Activated CD4-positive, alpha-beta T cell treated with anti-CD3 and anti-CD28 coated beads for 36 hours (primary cell): ENCODE data around the gene PERCC1. TPM values are rescaled to one million over a fixed set of nuclear protein-coding genes. Genes with fewer than 3 reads are reported as not detected.

Source experiments
- ATAC-seq: fragments of 200-7000 bp; cut with Tn5 transposase; one replicate; pipeline ENCODE4 v1.10.0; 2021; ENCODE audit warnings: mild to moderate bottlenecking, moderate library complexity
- CTCF ChIA-PET: fragments of 350-600 bp; sonication (Branson Sonifier 250); formaldehyde crosslinking; loops from one replicate; lab custom pipeline; 2021; ENCODE audit warnings: antibody characterized with exemption; lab: Charles Lee
- POLR2A ChIA-PET: fragments of 350-600 bp; sonication (Branson Sonifier 250); formaldehyde crosslinking; loops from one replicate; lab custom pipeline; 2021; ENCODE audit warnings: antibody characterized with exemption, inconsistent platforms; lab: Charles Lee
- DNase-seq: peaks from one replicate; pipeline ENCODE4 v3.0.0-alpha.2; 2020
- H3K27ac Mint-ChIP-seq: one replicate; pipeline ENCODE4 v1.8.0; 2021; ENCODE audit warnings: mixed read lengths
- H3K27me3 Mint-ChIP-seq: one replicate; pipeline ENCODE4 v1.8.0; 2021; ENCODE audit warnings: mixed read lengths
- H3K36me3 Mint-ChIP-seq: one replicate; pipeline ENCODE4 v1.8.0; 2021; ENCODE audit warnings: low read depth, mixed read lengths
- H3K4me1 Mint-ChIP-seq: one replicate; pipeline ENCODE4 v1.8.0; 2021; ENCODE audit warnings: mixed read lengths
- H3K4me3 Mint-ChIP-seq: one replicate; pipeline ENCODE4 v1.8.0; 2021; ENCODE audit warnings: mild to moderate bottlenecking, moderate library complexity, mixed read lengths
- H3K9me3 Mint-ChIP-seq: one replicate; pipeline ENCODE4 v1.8.0; 2021; ENCODE audit warnings: low read depth, mixed read lengths
- intact Hi-C, 2 experiments: fragments of 100-400 bp; cut with DNase I in 1 of 2; cut with micrococcal nuclease in 1 of 2; formaldehyde crosslinking; loops; one replicate each; pipeline versions ENCODE4 v1.14.2 to v1.15.1; 2022 to 2024; cut with DNase I, micrococcal nuclease
- total RNA-seq, 2 experiments: library from RNA; stranded (reverse); gene quantifications; one replicate each; pipeline ENCODE4 v1.2.3, GENCODE V29; 2021

PERCC1 gene
- total RNA-seq, 2 experiments from 2014 or later: not detected

- Mint-ChIP-seq H3K36me3 (peaks cover 5% of the 10 kb centered on the region), H3K9me3 (no peaks in the 10 kb centered on the region), H3K4me1 (peaks cover 7% of the 10 kb centered on the region), H3K4me3 (no peak overlapping the region), H3K27ac (no peak overlapping the region), H3K27me3 (no peaks in the 10 kb centered on the region)
- DNase-seq: no peak
- no peak for ATAC-seq
- CTCF ChIA-PET: no interaction called here
- intact Hi-C loops: no loop called here
- POLR2A ChIA-PET: no interaction called here
Observed at GRCh38 chr16:1455190-1456171, 24.6 kb downstream of the PERCC1 start.

DNA sequence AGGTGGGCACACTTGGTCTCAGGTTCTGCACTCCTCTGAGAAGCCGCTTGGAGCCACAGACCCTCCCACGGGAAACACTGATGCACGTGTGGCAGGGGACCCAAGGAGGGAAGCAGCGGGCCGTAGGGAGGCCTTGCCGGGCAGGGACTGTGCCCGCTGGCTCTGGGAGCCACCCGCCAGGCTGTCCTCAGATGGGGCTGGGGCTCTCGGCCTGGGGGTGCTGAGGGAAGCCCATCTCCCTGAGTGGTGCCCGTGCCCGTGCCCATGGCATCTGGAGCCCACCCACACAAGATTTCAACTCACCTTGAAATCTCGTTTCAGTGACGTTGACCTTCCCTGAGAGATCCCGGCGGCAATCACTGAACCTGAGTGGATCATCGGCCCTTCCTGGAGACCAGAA lies 26.1 kb downstream of the PERCC1 start:
- Mint-ChIP-seq H3K27ac (no peak overlapping the region), H3K27me3 (no peaks in the 10 kb centered on the region), H3K9me3 (no peaks in the 10 kb centered on the region), H3K4me1 (peaks cover 7% of the 10 kb centered on the region), H3K36me3 (peaks cover 5% of the 10 kb centered on the region), H3K4me3 (no peak overlapping the region)
- intact Hi-C loops: no loop called here
- CTCF ChIA-PET: no interaction called here
- POLR2A ChIA-PET: no interaction called here
- ATAC-seq (no peak), DNase-seq (no peak)

DNA sequence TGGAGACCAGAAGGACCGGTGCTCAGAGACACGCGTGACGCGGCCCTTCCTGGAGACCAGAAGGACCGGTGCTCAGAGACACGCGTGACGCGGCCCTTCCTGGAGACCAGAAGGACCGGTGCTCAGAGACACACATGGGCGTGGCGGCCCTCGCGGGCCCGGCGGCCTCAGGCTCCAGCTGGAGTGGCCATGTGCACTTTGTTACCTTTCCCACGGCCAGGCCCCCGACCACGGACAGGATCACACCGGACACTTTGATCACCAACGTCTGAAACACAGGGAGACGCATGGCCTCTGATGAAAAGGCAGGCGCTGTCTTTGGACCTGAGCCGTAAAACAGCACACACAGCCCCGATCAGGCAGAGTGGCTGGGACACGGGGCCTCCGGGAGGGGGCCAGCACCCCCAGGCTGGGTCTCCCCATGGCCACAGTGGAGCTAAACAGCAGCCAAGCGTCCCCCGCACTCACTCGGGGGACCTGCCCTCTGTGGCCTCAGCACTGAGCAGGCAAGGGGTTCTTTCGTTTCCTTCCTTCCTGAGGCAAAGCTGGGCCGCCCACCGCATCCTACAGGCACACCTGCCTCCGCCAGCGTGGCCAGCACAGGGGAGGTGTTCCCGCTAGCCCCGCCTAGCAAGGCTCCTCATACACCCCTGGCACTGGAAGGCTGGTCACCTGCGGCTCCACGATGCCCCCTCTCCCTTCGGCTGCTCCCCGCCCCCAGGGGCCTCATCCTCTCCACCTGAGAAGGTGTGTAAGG lies 26.8 kb downstream of the PERCC1 start:
- ATAC-seq (no peak), DNase-seq (no peak)
- Mint-ChIP-seq H3K27me3 (no peaks in the 10 kb centered on the region), H3K9me3 (no peaks in the 10 kb centered on the region), H3K36me3 (peaks cover 8% of the 10 kb centered on the region), H3K4me1 (peaks cover 7% of the 10 kb centered on the region), H3K4me3 (no peak overlapping the region), H3K27ac (no peak overlapping the region)
- intact Hi-C loops: no loop called here
- POLR2A ChIA-PET: no interaction called here
- CTCF ChIA-PET: no interaction called here

DNA sequence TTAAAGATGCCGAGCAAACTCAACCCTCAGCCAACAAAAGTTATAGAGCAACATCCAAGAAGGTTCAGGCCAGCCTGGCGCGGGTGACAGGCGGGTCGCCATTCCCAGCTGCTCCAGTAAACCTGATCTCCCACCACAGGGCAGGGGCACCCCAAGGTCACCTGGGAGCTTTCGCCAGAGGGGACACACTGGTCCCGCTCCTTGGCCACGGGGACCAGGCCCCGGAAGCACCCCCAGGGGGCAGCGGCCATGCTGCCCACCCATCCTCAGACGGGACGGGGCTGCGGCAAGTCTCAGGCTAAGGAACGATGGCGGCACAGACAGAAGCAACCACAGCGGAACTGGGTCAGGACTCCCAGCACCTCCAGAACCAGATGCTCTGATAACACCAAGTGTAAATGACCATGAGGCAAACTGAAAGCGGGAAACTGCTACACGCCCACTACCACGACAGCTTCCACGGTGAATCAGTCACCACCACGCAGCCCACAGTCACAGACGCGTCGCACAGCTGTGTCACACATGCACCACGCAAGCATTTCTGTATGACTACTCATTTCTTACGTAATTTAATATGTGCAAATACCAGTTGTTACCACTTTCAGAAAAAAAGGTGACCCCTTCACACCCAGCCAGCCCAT lies 27.6 kb downstream of the PERCC1 start:
- intact Hi-C loops: no loop called here
- DNase-seq: peak; percentile 65
- Mint-ChIP-seq H3K9me3 (no peaks in the 10 kb centered on the region), H3K36me3 (peaks cover 10% of the 10 kb centered on the region), H3K27me3 (no peaks in the 10 kb centered on the region), H3K4me1 (peaks cover 7% of the 10 kb centered on the region), H3K27ac (no peak overlapping the region), H3K4me3 (no peak overlapping the region)
- POLR2A ChIA-PET: interaction anchor here (0.6 kb wide), 1 partner anchor 51 kb away, joined by 3 read pairs; no protein-coding TSS in a partner anchor
- ATAC-seq: peak; percentile 65
- CTCF ChIA-PET: no interaction called here

DNA sequence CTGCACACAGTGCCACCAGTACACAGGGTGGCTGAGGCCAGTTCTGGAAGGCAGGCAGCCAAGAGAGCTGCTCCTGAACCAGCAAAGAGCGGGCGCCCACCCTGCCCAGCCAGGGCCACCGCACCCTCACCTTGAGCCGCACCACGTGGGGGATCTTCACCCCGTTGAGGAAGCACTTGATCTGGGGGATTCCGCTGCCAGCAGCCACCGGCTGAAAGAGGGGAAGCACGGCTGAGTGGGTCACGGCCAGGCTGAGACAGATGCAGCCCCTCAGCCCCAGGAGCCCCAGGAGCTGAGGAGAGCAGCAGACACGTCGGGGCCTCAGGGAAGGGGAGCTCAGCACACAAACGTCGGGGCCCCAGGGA lies 28.1 kb downstream of the PERCC1 start:
- Mint-ChIP-seq H3K4me3 (no peak overlapping the region), H3K36me3 (peaks cover 10% of the 10 kb centered on the region), H3K4me1 (peaks cover 7% of the 10 kb centered on the region), H3K27ac (no peak overlapping the region), H3K9me3 (no peaks in the 10 kb centered on the region), H3K27me3 (no peaks in the 10 kb centered on the region)
- ATAC-seq (no peak), DNase-seq (no peak)
- ChIA-PET CTCF (no interaction called here), POLR2A (interaction anchor here (0.6 to 0.7 kb wide), 2 partner anchors 51 to 363 kb away, joined by 3 to 4 read pairs; no protein-coding TSS in a partner anchor)
- intact Hi-C loops: no loop called here

DNA sequence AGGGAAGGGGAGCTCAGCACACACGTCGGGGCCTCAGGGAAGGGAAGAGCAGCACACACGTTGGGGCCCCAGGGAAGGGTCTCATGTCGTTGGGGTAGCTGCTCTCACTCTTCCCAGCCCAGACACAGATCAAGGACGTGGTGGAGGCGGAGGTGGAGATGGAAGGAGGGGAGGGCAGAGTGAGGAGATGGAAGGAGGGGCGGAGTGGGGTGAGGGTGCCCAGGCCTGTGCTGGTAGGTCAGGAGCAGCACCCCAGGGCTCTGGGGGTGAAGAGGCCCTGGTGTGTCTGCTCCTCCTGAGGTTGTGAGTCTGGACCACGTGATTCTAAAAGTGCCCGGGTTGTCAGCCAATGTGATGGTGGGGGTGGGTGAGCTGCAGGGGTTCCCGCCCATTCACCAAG lies 29.1 kb downstream of the PERCC1 start:
- Mint-ChIP-seq H3K27me3 (no peaks in the 10 kb centered on the region), H3K9me3 (no peaks in the 10 kb centered on the region), H3K27ac (no peak overlapping the region), H3K36me3 (peaks cover 8% of the 10 kb centered on the region), H3K4me3 (no peak overlapping the region), H3K4me1 (peaks cover 7% of the 10 kb centered on the region)
- no peak for ATAC-seq
- DNase-seq: no peak
- CTCF ChIA-PET: no interaction called here
- POLR2A ChIA-PET: no interaction called here
- intact Hi-C loops: no loop called here

DNA sequence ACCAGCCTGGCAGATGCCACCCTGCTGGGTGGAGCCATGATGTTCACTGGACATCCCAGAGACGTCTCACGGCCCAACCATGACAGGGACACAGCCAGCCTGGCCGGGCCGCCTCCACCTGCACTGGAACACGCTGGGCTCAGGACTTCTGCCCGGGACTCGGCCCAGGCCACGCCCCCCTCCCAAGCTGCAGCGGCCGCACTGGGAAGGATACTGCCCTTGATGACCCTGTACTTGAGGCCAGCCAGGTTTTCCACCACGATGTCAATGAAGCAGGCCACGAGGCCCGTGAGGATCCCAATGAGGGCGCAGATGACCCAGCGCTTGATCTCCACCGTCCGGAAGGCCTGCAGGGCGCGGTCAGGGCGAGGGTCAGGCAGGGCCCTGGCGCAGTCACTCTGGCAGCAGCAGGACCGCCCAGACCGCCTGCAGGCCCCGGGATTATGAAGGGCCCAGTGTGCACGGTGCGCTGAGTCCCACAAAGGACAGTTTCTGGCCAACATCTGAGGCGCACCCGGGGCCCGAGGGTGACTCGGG lies 29.8 kb downstream of the PERCC1 start:
- DNase-seq (no peak), ATAC-seq (no peak)
- Mint-ChIP-seq H3K9me3 (no peaks in the 10 kb centered on the region), H3K4me3 (no peak overlapping the region), H3K4me1 (peaks cover 7% of the 10 kb centered on the region), H3K36me3 (peaks cover 6% of the 10 kb centered on the region), H3K27ac (no peak overlapping the region), H3K27me3 (no peaks in the 10 kb centered on the region)
- intact Hi-C loops: no loop called here
- ChIA-PET CTCF (interaction anchor here (0.6 kb wide), 1 partner anchor 109 kb away, joined by 3 read pairs; no protein-coding TSS in a partner anchor), POLR2A (no interaction called here)

DNA sequence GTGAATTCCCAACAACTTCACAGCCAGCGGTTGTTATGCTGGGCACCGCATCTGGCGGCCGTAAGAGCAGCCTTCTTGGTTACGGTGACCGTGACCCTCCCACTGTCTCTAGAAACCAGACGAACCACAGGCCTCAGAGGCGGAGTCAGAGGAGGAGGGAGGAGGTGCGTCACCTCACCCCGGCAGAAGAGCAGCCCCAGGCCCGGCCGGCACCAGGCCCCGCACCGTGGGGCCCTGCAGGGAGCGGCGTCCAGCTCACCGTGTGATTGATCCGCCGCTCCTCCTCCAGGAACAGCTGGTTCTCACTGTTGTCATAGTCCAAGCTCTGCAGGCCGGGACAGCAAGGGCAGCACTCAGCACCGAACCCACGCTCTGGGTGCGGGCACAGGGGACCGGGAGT lies 30.3 kb downstream of the PERCC1 start:
- CTCF ChIA-PET: interaction anchor here (0.6 kb wide), 1 partner anchor 109 kb away, joined by 3 read pairs; no protein-coding TSS in a partner anchor
- H3K27me3 Mint-ChIP-seq: no peaks in the 10 kb centered on the region
- no peak for ATAC-seq
- H3K4me1 Mint-ChIP-seq: peaks cover 7% of the 10 kb centered on the region
- intact Hi-C loops: no loop called here
- POLR2A ChIA-PET: no interaction called here
- H3K27ac Mint-ChIP-seq: no peak overlapping the region
- H3K9me3 Mint-ChIP-seq: no peaks in the 10 kb centered on the region
- no peak for DNase-seq
- peaks cover 6% of the 10 kb centered on the region for H3K36me3 Mint-ChIP-seq
- H3K4me3 Mint-ChIP-seq: no peak overlapping the region

DNA sequence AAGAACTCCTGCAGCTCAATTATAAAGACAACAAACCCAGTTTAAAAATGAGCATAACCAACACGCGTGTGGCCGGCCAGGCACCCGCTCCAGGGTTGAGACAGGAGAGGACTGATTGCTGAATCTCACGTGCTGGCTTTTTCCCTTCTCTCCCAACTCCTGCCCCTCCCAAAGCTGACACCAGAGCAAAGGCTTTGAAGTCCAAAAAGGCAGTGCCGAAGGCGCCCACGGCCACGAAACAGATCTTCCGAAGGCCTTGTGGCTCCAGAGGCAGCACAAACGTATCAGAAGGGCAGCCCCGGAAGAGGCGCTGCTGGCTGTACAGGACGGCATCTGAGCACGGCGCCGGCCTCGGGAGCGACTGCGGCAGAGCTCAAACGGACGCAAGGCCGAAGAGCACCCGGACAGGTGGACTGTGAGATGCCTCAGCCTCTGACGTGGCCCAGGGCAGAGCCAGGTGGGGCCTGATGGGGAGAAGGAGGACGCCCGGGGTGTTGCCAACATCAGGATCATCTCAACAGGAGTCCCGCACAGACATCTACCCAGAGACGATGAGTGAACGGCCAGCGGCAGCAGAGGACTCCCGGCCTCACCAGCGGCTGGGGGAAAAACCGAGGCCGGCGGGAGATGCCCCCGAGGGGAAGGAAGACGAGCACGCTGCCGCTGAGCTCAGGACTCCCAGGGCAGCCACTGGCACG lies 33.5 kb downstream of the PERCC1 start:
- no peak overlapping the region for H3K4me3 Mint-ChIP-seq
- H3K9me3 Mint-ChIP-seq: no peaks in the 10 kb centered on the region
- no peaks in the 10 kb centered on the region for H3K27me3 Mint-ChIP-seq
- DNase-seq: no peak
- no peaks in the 10 kb centered on the region for H3K4me1 Mint-ChIP-seq
- POLR2A ChIA-PET: no interaction called here
- no peak overlapping the region for H3K27ac Mint-ChIP-seq
- ATAC-seq: no peak
- intact Hi-C loops: no loop called here
- peaks cover 5% of the 10 kb centered on the region for H3K36me3 Mint-ChIP-seq
- CTCF ChIA-PET: interaction anchor here (0.8 kb wide), 1 partner anchor 25 kb away, joined by 3 read pairs; no protein-coding TSS in a partner anchor

DNA sequence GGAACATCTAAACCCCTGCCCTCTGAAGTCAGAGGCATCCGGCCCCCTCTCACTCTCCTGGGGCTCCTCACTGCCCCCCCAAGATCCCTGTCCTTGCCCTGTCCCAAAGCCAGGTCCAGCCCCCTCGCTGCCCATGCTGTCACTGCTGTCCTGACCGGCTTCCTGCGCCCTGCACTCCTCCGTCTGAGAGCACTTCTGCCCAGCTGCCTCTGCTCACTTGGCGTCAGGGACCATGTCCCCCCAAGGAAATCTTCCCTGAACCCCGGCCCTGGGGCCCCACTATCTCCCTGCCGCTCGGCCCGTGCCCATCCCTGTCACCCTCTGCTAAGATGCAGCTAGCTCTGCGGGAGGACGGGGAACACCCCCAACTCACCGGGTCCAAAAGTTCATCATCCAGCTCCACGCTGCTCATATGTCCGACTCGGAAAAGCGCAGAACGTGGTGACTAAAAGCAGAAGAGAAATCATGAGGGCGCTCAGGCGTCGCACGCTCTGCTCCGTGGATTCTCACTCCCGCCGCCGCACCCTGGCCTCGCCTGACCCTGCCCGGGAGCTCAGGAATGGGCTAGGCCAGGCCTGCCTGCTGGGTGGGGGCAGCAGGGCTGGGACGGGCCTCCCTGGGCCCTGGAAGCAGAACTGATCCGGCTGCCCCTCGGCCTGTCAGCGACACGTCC lies 34.2 kb downstream of the PERCC1 start:
- ATAC-seq: no peak
- ChIA-PET POLR2A (no interaction called here), CTCF (interaction anchor here (0.9 kb wide), 1 partner anchor 36 kb away, joined by 3 read pairs; no protein-coding TSS in a partner anchor)
- DNase-seq: no peak
- H3K27me3 Mint-ChIP-seq: no peaks in the 10 kb centered on the region
- H3K4me1 Mint-ChIP-seq: peaks cover 3% of the 10 kb centered on the region
- H3K4me3 Mint-ChIP-seq: no peak overlapping the region
- intact Hi-C loops: no loop called here
- peaks cover 5% of the 10 kb centered on the region for H3K36me3 Mint-ChIP-seq
- H3K9me3 Mint-ChIP-seq: no peaks in the 10 kb centered on the region
- H3K27ac Mint-ChIP-seq: no peak overlapping the region
